Breast epithelium (tissue), 3 donors: ENCODE results near the gene KCNJ9. TPM values are rescaled to one million over a fixed set of nuclear protein-coding genes. Genes with fewer than 3 reads are reported as not detected.

Experiments used
- total RNA-seq, 3 donors: library from RNA; depleted of rRNA; stranded (reverse); fragments of >200 nt; gene quantifications; one replicate each; pipeline ENCODE4 v1.1.0, GENCODE V29; 2016

KCNJ9 gene
- total RNA-seq, 3 donors from 2014 or later: not detected

Other genes with a start within 250 kb of the KCNJ9 start
- gene VSIG8, start 218.9 kb upstream of the KCNJ9 start, total RNA-seq: under 1 TPM in 2 of 3 donors, not detected in 1; 0.15 to 0.16 TPM
- 1 to 10 TPM in 2 of 3 donors, under 1 TPM in 1; 0.80 to 2.6 (median 2.6) TPM for gene CFAP45, start 181.4 kb upstream of the KCNJ9 start, total RNA-seq
- gene TAGLN2, start 156.0 kb upstream of the KCNJ9 start, total RNA-seq: 100 to 1,000 TPM; 195 to 259 (median 231) TPM
- 1 to 10 TPM in 2 of 3 donors, not detected in 1; 5.9 to 8.0 TPM for gene IGSF9, start 135.9 kb upstream of the KCNJ9 start, total RNA-seq
- gene SLAMF9, start 127.3 kb upstream of the KCNJ9 start, total RNA-seq: not detected
- gene PIGM, start 49.5 kb upstream of the KCNJ9 start, total RNA-seq: 1 to 10 TPM; 4.9 to 8.2 (median 5.1) TPM
- gene KCNJ10, start 11.4 kb upstream of the KCNJ9 start, total RNA-seq: under 1 TPM in 1 of 3 donors, not detected in 2; 0.15 TPM
- gene IGSF8, start 17.1 kb downstream of the KCNJ9 start, total RNA-seq: 10 to 100 TPM; 21.0 to 35.7 (median 24.5) TPM
- 100 to 1,000 TPM in 1 of 3 donors, 1 to 10 TPM in 2; 3.9 to 229 (median 6.4) TPM for gene ATP1A2, start 34.2 kb downstream of the KCNJ9 start, total RNA-seq
- 1 to 10 TPM in 1 of 3 donors, not detected in 2; 4.5 TPM for gene ATP1A4, start 70.1 kb downstream of the KCNJ9 start, total RNA-seq
- under 1 TPM in 1 of 3 donors, not detected in 2; 0.59 TPM for gene CASQ1, start 109.0 kb downstream of the KCNJ9 start, total RNA-seq
- gene PEA15, start 123.8 kb downstream of the KCNJ9 start, total RNA-seq: 100 to 1,000 TPM in 2 of 3 donors, 10 to 100 TPM in 1; 69.8 to 128 (median 127) TPM
- 100 to 1,000 TPM; 161 to 195 (median 161) TPM for gene DCAF8, start 181.0 kb downstream of the KCNJ9 start, total RNA-seq
- gene PEX19, start 203.6 kb downstream of the KCNJ9 start, total RNA-seq: 100 to 1,000 TPM in 1 of 3 donors, 10 to 100 TPM in 2; 58.7 to 136 (median 80.1) TPM